ENCODE measurements around the gene CXorf58.

Gene CXorf58

DNA sequence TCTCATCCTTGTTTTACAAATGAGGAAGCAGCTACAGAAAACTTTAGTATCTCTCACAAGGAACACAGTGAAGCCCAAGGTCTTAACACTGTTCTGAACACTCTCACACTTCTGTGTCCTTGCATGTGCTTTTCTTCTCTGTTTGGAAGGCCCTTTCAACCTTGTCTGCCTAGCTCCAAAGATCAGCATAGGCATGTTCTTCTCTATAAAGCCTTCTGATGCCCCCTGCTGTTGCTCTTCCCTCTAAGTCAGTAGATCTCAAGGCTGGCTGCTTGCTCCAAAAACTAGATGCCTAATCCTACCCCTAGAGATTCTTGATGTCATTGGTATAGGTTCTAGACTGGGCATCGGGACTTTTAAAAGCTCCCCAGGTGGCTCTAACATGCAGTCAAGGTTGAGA, 6.0 kb upstream of the CXorf58 start:
- peak in 1 of 2 experiments; percentile 20 for DNase-seq

DNA sequence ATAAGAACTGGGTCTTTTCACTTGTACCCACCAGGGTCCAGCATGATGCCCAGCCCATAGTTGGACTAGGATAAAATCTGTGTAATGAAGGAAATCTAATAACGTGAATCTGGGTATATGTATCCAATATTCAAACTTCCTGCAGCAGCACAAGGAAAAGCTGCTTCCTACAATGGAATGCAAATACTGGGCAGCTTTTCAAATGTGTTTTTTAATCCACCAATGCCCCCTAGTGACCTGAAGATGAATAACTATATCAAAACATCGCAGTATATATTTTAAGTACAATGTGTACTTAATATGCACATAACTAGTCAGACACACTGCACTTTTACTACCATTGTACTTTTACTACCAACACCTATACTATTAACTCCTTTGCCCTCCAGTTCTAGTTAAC, 5.4 kb upstream of the CXorf58 start:
- no peak for DNase-seq

DNA sequence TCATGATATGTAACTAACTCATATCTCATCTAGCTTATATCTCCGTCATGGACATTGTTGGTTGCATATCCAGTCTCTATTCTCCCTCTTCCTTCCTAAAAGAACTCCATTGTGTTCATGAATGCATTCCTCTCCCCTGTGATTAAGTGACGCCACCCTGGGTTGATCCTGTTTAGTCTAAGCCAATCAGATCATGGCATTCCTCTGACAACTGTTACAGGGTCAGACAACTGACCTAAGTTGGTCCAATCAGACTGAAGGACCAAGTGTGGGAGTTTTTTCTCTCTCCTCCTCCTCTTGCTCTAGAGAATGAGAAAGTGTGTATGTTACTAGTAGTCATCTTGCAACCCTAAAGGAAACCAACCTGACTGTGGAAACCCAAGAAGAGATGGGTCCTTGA, 3.7 kb upstream of the CXorf58 start:
- no peak for DNase-seq

DNA sequence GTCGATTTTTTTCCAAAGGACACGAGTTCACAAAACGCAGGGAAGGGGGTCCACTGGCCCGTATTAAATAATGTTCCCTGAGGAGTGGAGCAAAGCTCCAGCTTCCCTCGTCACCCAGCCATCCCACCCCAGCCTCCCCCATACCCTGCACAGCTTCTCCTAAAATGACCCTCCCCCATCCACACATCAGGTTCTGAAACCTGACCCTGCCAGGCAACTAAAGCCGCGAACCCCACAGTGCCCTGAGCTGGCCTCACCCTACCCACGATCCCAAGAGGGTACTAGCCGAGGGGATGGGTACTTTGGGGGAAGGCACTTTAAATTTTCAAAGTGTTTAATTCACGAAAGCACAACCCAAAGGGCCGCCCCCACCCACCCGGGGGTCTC, 702 bp upstream of the CXorf58 start:
- no peak for DNase-seq

DNA sequence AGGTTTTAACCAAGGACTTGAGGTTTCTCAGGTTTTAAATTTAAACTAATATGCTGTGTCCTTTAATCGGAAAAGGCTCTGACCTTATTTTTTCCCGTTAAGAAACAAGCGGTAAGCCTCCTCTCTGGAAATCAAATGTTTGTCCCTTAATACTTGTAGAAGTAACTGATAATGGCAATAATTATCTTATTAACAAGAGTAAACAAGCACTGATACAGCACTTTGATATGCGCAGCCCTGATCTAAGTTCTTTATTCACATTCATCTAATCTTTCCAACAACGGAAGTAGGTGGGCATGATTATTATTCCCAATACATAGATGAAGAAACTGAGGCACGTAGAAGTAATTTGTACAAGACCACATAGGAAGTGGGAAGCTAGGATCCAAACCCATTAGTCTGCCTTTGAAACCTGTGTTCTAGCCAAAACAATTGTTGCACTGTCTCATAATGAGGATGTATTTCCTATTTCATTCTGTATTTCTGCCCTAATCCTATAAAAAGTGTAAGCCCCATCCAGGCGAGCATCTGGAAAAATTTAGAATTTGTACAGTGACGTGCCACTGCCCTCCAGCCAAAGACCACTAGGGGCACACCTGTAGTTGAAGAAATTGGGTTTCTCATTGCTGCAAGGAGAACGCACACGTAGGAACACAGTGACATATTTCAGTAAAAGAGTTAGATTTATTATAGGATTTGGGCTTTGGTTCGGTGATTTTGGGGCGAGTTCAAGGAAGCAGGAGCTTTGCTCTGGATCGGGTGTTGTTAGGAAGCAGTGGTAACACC, 606 bp downstream of the CXorf58 start:
- DNase-seq = no peak

DNA sequence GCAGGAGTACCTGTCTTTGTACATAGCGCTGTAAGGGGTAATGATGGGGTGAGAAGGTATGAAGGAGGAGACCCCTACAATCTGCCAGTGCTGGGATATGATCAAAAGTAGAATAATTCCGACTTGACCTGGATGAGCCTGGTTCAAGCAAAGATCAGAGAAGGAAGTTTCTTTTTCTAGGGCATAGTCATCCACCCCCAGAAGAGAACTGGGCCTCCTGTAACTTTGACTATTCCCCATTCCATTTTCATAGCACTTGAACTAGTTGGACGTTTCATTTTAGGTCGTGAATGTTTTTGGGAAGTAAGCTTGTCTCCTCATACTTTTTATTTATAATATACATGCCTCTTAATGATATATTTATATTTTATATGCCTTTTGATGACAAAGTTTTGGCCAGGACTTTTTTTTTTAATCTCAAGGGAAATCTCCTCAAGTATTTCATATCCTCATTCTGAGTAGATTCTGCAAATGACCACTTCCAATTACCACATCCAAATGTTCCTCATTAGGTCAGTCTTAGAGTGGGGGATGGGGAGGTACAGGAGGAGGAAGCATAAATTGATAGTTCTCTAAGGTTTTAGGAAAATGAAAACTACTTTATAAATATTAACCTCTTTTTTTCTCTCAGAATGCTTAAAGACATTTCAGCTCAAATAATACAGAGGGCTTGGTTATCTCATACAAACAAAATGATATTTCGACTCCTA, 3.5 kb downstream of the CXorf58 start:
- no peak for DNase-seq

DNA sequence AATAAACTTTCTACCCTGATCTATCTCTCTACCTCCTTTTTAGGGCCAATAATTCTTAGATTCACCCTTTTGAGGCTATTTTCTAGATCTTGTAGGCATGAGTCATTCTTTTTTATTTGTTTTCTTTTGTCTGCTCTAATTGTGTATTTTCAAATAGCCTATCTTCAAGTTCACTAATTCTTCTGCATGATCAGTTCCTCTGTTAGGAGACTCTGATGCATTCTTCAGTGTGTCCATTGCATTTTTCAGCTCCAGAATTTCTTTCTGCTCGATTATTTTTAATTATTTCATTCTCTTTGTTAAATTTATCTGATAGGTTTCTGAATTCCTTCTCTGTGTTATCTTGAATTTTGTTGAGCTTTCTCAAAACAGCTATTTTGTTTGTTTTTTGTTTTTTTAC, 11.3 kb downstream of the CXorf58 start:
- DNase-seq = no peak

DNA sequence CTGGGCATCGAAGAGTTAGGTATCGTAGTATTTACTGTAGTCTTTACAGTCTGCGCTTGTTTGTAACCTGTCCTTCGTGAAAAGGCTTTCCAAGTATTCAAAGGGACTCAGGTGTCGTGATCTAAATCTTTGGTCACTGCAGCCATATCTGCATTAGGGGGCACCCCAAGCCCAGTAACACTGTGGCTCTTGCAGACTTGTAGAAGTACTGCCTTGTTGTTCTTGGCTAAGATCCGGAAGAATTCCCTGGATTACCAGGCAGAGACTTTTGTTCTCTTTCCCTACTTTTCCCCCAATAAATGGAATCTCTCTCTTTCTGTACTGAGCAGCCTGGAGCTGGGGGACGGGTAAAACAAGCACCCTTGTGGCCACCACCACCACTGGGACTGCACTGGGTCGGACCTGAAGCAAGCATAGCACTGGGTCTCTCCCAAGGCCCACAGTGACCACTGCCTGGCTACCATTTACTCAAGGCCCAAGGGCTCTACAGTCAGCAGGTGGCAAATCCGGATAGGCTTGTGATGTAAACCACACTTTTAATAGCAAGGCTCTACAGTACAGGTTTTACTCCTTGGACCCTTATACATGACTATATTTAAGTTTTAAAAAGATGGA, 12.0 kb downstream of the CXorf58 start:
- no peak for DNase-seq

DNA sequence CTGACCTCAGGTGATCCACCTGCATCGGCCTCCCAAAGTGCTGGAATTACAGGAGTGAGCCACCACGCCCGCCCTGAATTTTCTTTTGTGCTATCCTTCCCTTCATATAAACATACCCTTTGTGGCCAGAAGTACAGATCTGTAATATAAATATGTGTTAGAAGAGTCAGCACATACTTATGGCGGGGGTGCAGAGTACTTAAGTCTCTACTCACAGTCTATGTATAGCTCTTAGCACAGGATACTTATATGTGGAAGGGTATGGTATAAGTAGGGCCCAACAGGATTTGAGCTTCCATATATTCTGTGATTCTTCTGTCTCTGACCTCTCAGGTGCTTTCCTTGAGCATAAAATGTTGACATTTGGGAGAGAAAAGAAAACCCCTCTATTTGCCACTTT, 18.2 kb downstream of the CXorf58 start:
- DNase-seq = no peak

DNA sequence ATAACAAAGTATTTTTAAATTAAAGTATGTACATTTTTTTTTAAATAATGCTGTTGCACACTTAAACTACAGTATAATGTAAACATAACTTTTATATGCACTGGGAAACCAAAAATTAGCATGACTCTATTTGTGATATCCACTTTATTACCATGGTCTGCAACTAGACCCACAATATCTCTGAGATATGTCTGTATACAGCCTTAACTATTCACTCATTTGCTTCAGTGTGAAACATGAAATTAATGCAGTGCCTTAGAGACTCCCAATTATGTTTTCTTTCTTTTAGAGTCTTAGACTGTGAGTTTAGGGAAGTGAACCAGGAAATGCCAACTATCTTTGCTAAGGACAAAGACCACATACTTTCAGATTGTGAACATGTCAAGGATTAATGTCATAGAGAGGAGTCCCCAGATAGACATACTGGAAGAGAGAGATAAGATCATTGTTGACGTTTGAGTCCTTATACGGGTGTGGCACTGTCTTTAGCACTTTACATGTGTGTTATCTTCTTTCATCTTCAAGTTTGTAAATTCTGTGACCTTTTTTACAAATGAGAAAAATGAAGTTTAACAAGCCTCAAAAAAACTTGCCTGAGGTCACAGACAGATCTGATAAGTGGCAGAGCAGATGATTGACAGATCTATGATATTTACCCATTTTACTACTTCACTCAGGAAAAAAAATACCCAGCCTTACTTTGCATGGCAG, 23.2 kb downstream of the CXorf58 start:
- DNase-seq = no peak

DNA sequence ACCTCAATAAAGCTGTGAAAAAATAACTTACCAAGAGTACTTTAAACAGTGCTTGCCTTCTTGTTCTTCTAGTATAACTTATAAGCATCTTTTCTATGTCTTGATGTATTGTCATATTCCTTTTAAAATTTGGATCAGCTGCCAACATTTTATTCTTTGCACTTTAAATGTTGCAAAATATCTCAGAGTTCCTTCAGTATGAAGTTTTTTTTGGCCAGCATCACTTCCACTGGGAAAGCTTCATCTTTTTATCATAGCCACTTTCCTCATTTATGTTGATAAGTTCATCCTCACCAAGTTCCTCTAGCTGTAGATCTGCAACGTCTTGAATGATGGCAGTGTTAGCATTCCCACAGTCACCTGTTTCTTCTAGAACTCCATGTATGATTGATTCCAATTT, 24.2 kb downstream of the CXorf58 start:
- DNase-seq = no peak

DNA sequence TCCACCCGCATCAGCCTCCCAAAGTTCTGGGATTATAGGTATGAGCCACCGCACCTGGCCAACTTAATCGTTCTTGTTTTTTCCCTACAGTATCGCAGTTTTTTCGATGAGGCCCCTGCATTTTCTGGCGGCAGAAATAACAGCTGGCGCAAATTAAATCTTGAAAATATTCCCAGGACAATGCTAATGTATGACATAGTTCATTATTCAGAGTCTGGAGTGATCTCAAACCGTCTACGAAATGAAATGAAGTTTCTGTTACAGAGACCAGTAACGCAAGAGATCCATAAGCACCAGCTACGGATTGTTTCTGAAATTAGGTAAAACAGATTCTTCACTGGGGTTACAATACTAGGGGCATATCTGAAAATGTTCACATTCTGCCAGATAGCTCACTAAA, 27.3 kb downstream of the CXorf58 start:
- no peak for DNase-seq

DNA sequence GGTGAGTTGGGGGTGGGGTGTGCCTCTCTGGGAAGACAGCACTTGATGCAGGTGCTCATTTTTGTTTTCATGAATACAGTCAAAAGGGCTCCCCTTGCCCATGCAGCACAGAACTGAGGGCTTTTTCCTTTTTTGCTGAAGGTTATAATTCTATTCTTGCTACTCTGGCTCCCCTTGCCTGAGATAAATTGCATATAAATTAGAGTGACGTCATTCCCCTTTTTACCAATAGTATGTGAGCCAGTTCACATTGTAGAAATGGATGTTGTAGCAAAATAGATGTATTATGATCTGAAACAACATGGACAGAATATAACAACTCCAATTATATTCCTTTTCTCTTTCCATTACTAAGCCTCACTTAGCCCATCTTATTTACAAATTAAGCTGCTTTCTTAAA, 28.4 kb downstream of the CXorf58 start:
- DNase-seq = no peak

DNA sequence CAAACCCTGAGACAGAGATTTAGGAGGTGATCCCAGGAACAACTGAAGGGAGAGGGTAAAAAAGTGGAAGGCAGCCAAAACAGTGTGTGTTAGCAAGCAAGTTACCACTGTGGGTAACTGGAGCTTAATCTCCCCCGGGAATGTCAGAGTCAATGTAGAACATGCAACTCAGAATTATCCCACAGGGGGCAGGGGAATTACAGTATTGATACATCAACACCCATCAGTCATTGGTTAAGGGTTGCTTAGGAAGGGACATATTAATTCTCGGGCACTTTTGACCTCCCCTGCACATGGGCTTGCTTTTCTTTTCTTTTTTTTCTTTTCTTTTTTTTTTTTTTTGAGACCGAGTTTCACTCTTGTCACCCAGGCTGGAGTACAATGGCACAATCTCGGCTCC, 29.3 kb downstream of the CXorf58 start:
- no peak for DNase-seq

DNA sequence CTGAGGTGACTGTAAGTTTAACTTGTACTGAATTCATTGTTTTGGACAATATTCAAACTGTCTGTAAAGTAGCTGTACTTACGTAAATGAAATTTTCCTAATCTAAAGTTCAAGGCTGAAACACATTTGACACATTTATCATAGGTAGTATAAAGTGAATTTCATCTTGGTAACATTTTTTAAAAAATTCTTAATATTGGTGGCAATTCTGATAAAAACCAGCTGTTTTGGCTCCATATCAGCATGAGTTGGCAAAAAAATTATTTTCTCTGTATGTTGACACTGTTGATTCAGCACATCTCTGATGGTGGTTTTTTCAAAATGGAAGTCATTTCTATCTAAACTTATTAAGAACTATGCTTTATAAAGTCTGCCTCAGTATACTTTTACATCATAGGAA, 30.9 kb downstream of the CXorf58 start:
- DNase-seq = no peak

DNA sequence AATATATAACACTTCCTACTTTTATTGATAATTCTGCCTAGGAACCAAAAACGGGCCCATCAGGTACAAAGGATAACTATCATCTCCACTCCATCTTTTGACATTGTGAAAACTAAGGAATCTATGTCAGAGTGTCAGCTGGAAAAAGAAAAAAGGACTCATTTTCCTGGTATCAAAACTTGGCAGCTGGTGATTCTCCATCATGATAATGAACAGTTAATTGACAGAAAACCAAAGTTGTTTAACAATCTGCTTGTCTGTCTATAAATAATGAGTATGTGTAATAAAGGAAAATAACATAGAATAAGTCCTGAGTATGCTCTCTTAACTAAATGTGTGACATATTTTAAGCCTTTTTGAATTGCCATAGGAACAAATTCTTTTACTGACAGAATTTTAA, 31.4 kb downstream of the CXorf58 start:
- DNase-seq = no peak

DNA sequence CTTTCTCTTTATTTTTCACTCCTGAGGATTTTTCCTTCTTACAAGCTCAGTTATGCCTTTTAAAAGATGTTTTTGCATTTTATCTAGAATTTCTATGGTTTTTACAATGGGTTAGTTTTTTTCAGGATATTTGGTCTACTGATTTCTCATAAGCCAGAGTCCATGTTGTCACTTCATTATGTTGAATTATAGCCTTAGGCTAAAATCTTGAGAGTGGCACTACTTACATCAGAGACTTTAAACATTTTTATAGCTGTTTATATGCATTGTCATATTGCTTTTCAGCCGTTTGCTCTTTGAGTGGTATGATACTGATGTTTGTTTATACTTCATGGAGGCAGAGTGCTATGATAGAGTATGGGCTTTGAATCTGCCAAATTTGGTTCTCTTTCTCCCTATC, 36.4 kb downstream of the CXorf58 start:
- no peak for DNase-seq

DNA sequence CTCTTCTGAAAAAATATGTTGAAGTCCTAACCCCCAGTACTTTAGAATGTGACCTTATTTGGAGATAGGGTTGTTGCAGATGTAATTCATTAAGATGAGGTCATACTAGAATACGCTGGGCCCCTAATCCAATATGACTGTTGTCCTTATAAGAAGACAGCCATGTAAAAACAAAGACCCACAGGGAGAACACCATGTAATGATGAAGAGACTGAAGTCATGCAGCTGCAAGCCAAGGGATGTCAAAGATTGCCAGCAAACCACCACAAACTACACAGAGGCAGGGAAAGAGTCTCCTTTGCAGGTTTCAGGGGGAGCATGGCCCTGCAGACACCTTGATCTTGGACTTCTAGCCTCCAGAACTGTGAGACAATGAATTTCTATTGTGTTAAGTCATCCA, 37.4 kb downstream of the CXorf58 start:
- DNase-seq = no peak

DNA sequence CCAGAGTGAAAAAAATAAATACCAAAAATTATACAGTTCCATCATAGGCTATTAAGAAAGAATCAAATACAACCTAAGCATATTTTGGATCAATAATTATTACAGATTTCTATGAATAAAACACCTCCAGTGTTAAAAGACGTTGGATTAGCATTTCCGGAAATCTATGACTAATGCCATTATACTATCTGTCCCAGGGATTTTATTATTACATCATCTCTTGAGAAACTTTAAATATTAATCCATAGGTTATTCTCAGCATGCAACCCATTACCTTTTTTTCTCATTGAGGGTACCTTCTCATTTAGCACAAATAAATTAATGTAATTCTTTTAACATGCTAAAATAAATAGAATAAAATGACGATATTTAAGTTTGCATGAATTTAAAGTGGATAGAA, 44.6 kb downstream of the CXorf58 start:
- no peak for DNase-seq

DNA sequence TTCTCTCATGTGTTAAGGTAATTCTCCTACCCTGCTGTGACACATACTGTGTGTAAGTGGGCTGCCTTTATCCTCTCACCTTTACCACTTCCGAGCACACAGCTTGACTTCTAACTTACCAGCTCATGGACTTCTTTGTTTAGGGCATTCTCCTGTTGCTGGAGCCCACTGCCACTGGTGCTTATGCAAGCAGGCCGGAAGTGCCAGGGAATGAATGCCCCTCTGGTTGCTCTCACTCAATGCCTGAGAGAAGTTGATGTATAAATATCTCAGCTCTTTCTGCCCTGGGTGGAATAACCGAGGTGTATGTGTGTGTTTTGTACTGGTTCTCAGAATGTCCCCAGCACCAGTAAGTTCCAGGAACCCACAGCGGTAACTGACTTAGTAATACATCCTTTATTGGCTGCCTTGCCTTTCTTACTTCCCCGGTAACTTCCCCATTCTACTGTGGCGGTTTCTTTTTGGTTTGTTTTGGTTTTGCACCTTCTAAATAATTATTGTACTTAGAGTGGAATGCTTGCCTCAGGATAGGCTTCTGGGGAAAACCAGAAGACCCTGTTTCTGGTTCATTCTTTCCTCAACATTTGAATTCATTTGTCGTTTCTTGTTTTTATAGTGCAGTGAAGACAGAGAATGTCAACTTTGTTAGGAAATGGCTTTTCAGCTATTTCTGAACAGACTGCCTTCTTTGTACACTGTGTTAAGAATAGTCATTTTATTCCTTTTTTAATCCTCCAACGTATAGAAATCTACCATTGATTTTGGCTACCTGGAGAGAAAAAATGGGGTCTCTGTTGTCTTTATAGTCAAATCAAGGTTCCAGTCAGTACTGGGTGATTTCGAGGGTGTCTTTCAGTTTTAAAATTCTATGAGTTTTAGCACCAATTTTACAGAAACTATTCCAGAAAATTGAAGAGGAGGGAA, 45.4 kb downstream of the CXorf58 start:
- DNase-seq = peak; percentile 2 to 8

DNA sequence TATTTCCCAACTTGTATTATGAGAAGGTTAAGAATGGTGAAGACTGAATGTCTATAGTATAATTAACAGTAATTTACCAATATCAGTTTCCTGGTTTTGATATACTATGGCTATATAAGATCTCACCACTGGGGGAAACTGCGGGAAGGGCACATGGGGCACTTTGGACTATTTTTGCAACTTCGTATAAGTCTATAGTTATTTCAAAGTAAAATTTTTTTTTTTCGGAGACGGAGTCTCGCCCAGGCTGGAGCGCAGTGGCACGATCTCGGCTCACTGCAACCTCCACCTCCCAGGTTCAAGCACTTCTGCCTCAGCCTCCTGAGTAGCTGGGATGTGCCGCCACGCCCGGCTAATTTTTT, 46.1 kb downstream of the CXorf58 start:
- DNase-seq = no peak

DNA sequence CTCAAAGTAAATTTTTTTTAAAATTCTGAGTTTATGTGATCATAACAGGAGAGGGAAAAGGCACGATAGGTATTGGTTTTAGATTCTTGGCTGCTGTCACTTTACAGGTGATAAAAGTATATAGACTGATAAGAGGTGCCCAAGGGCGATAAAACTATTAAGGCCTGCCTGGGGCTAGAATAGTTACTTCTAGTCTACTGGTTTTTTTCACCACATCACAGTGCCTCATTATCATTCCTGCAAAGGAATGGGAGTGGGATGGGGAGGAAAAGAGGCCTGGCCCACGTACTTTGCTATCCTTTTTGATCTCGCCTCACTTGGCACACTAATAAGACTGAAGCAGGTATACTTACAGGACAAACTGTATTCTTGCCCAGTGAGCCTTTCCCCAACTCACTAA, 46.6 kb downstream of the CXorf58 start:
- DNase-seq = no peak

DNA sequence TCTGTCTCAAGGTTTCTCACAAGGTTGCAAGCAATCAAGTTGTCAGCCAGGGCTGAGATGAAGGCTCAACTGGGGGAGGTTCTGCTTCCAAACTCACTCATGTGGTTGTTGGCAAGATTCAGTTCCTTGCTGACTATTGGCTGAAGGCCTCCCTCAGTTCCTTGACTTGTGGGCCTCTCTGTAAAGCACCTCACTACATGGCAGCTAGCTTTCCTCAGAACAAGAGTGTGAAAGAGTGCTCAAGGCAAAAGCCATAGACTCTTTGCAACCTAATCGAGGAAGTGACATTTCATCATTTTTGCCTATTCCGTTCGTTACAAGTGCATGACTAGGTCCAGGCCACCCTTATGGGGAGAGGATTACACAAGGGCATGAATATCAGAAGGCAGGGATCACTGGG, 52.0 kb downstream of the CXorf58 start:
- no peak for DNase-seq
